Endothelial cell of umbilical vein (primary cell): ENCODE measurements around the gene SPAST. TPM values are rescaled to one million over a fixed set of nuclear protein-coding genes. Genes with fewer than 3 reads are reported as not detected.

Experiments
- BruUV-seq: library from RNA; stranded (reverse); fragments of 400-500 nt; replicated peaks from 2 replicates; lab custom pipeline; 2021; lab: Mats Ljungman, UMichigan
- CTCF ChIA-PET: fragments of 300-600, 350-600 bp; sonication (Branson Sonifier 250); formaldehyde crosslinking; loops from one replicate; lab custom pipeline; 2021; ENCODE audit warnings: antibody characterized with exemption, inconsistent platforms; lab: Charles Lee
- POLR2A ChIA-PET: fragments of 300-600, 350-600 bp; sonication (Branson Sonifier 250); formaldehyde crosslinking; loops from one replicate; lab custom pipeline; 2021; ENCODE audit warnings: antibody characterized with exemption, inconsistent platforms; lab: Charles Lee
- DNase-seq: peaks from one replicate; pipeline ENCODE4 v3.0.0-alpha.2; 2011; ENCODE audit warnings: low read depth, low spot score
- FAIRE-seq: peaks from 2 replicates; lab custom pipeline; 2011; peaks lifted over from hg19 to GRCh38; lab: Jason Lieb, UNC
- H2AFZ ChIP-seq: 2 replicates; pipeline ENCODE4 v1.6.0; 2012; ENCODE audit warnings: low read depth, low read length, control low read depth, inconsistent platforms
- H3K27ac ChIP-seq: 2 replicates; pipeline ENCODE4 v1.5.1; 2011; ENCODE audit warnings: low read depth, mild to moderate bottlenecking, control low read depth, low read length, moderate library complexity; ENCODE audit not compliant: insufficient read depth
- H3K27me3 ChIP-seq, 2 experiments: 2 replicates each; pipeline versions ENCODE4 v1.6.0 to v1.6.1; 2011; ENCODE audit warnings: low read length in 2 of 2, mixed read lengths in 1 of 2; ENCODE audit not compliant: control insufficient read depth in 2 of 2, insufficient read depth in 2 of 2
- H3K36me3 ChIP-seq, 2 experiments: 2 replicates in 1 of 2; 3 replicates in 1 of 2; pipeline ENCODE4 v1.5.1; 2011; ENCODE audit warnings: low read length in 2 of 2, mild to moderate bottlenecking in 1 of 2, moderate library complexity in 1 of 2; ENCODE audit not compliant: control insufficient read depth in 2 of 2, insufficient read depth in 2 of 2; ENCODE audit errors: extremely low read depth in 1 of 2
- H3K4me1 ChIP-seq: 3 replicates; pipeline ENCODE4 v1.5.1; 2011; ENCODE audit warnings: mild to moderate bottlenecking, low read length; ENCODE audit not compliant: control insufficient read depth, insufficient read depth; ENCODE audit errors: extremely low read depth
- H3K4me2 ChIP-seq: 2 replicates; pipeline ENCODE4 v1.6.1; 2011; ENCODE audit warnings: low read length, control low read depth, mixed read lengths; ENCODE audit not compliant: insufficient read depth
- H3K4me3 ChIP-seq, 3 experiments: fragments of 200-600 bp in 1 of 3; sonication (generic), shearing (Covaris generic) in 1 of 3; replicated peaks in 1 of 3; 2 replicates each; pipeline ENCODE4 v1.5.1; 2011 to 2016; ENCODE audit warnings: control low read depth in 3 of 3, low read length in 3 of 3, mild to moderate bottlenecking in 2 of 3, inconsistent platforms in 1 of 3, low read depth in 1 of 3, moderate library complexity in 1 of 3; ENCODE audit not compliant: insufficient read depth in 1 of 3
- H3K79me2 ChIP-seq: 2 replicates; pipeline ENCODE4 v1.6.0; 2012; ENCODE audit warnings: low read length, inconsistent platforms; ENCODE audit not compliant: control insufficient read depth, insufficient read depth
- H3K9ac ChIP-seq: replicated peaks from 2 replicates; pipeline ENCODE3; 2011; ENCODE audit warnings: low read length, control low read depth; ENCODE audit not compliant: insufficient read depth; ENCODE audit errors: extremely low read depth
- H3K9me1 ChIP-seq: replicated peaks from 3 replicates; pipeline ENCODE4 v1.6.0; 2011; ENCODE audit warnings: mild to moderate bottlenecking, low read length; ENCODE audit not compliant: control insufficient read depth, insufficient read depth; ENCODE audit errors: extremely low read depth
- H3K9me3 ChIP-seq: replicated peaks from 2 replicates; pipeline ENCODE4 v1.5.1; 2012; ENCODE audit warnings: low read length, inconsistent platforms; ENCODE audit not compliant: control insufficient read depth, insufficient read depth
- H4K20me1 ChIP-seq: replicated peaks from 2 replicates; pipeline ENCODE3; 2011; ENCODE audit warnings: mild to moderate bottlenecking, low read length; ENCODE audit not compliant: control insufficient read depth, insufficient read depth; ENCODE audit errors: extremely low read depth
- CTCF ChIP-seq, 2 donors: IDR thresholded peaks; 1 replicate in 1 of 2; 2 replicates in 1 of 2; pipeline ENCODE4 v1.5.1; 2011; ENCODE audit warnings: low read length in 2 of 2, mild to moderate bottlenecking in 2 of 2, moderate library complexity in 2 of 2, control low read depth in 1 of 2, inconsistent platforms in 1 of 2, low read depth in 1 of 2; ENCODE audit not compliant: insufficient read depth in 1 of 2; ENCODE audit errors: extremely low read depth in 1 of 2
- EZH2 ChIP-seq: IDR thresholded peaks from 2 replicates; pipeline ENCODE4 v1.6.1; 2012; ENCODE audit warnings: borderline replicate concordance, low read depth, mild to moderate bottlenecking, moderate library complexity, low read length, inconsistent platforms; ENCODE audit not compliant: severe bottlenecking
- JUN ChIP-seq: IDR thresholded peaks from 2 replicates; pipeline ENCODE4 v1.6.1; 2011; ENCODE audit warnings: borderline replicate concordance, low read depth; ENCODE audit not compliant: insufficient read length, insufficient read depth
- POLR2AphosphoS5 ChIP-seq: IDR thresholded peaks from 2 replicates; pipeline ENCODE4 v1.6.1; 2012; ENCODE audit warnings: low read depth, mild to moderate bottlenecking, control low read depth, low read length, moderate library complexity; ENCODE audit not compliant: insufficient read depth
- dilution Hi-C: fragments of 300-500 bp; cut with MboI; formaldehyde crosslinking; loops from one replicate; pipeline ENCODE4 v1.15.0; 2019; ENCODE audit warnings: low sequenced_read_pairs; ENCODE audit not compliant: extremely low pct_ligation_motif_present
- intact Hi-C: fragments of 100-400 bp; cut with micrococcal nuclease; formaldehyde crosslinking; loops from one replicate; pipeline ENCODE4 v1.10.0; 2022
- polyA plus RNA-seq, 4 experiments: library from polyadenylated mRNA; depleted of rRNA in 3 of 4; stranded (reverse) in 3 of 4; unstranded in 1 of 4; fragments of >200 nt; gene quantifications; 2 replicates each; pipeline versions ENCODE4 v1.2.1 to v1.2.3, GENCODE V29; 2011 to 2012; ENCODE audit warnings: missing spikeins in 1 of 4
- total RNA-seq: library from RNA; stranded (reverse); gene quantifications from 2 replicates; pipeline ENCODE4 v1.2.3, GENCODE V29; 2021

SPAST gene
- total and polyA plus RNA-seq, 2 donors (not counting 3 experiments of a cell fraction or from before 2014, with no cell fraction given), result 4.7 to 24.9 TPM

DNA sequence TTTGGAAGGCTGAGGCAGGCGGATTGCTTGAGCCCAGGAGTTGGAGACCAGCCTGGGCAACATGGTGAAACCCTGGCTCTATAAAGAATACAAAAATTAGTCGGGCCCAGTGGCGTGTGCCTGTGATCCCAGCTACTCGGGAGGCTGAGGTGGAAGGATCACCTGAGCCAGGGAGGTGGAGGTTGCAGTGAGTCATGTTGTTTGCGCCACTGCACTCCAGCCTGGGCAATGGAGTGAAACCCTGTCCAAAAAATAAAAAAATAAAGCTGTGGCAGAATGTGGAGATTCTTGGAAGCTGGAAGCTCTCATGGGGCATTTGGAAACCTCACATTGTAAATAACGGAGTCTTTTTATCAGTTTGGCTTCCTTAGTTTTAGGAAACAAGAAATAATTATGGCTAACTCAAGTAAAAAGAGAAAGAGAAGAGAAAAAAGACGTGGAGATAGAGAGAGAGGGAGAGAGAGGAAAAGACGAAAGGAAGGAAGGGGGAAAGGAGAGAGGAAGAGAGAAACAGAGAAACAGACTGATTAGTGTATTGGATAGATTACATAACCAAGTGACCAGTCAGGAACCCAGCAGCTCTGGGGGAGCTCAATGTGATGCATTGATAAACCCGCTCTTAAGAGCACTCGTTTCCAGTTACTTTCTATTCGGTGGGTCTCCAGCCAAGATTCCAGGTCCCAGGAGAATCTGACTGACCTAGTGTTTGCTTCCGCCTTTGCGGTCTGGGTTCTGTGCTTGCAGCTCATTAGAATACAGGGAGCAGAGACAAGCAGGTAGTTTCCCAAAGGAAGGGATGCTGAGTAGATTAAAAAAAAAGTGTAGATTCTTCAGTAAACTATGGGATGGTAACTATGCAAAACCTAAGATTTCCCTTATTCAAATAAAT lies 1.1 kb upstream of the SPAST start:
- Histone ChIP-seq H3K27me3 (no peaks in the 10 kb centered on the region), H2AFZ (peak overlapping the region; percentile 96), H3K36me3 (no peaks in the 10 kb centered on the region), H3K27ac (peak overlapping the region; percentile 21), H3K4me2 (peak overlapping the region; percentile 95), H3K9ac (peak overlapping the region; percentile 78), H3K4me3 (peak overlapping the region; percentile 61 to 80 (median 68)), H3K9me1 (no peaks in the 10 kb centered on the region), H3K79me2 (peaks cover 8% of the 10 kb centered on the region), H4K20me1 (no peaks in the 10 kb centered on the region), H3K4me1 (peaks cover 21% of the 10 kb centered on the region), H3K9me3 (no peaks in the 10 kb centered on the region)
- ChIA-PET CTCF (interaction anchor here (0.8 to 3.8 kb wide), 9 partner anchors 7 to 1897 kb away, joined by 3 to 42 read pairs (median 4); partner anchors contain the start of gene DPY30), POLR2A (interaction anchor here (1.9 to 2.0 kb wide), 2 partner anchors 23 to 103 kb away, joined by 11 to 17 read pairs; partner anchors contain the start of genes DPY30 and SLC30A6)
- intact Hi-C loops (loop anchor here (2.0 to 5.0 kb wide), 2 partner anchors 73 to 215 kb away; partner anchors contain the start of gene YIPF4), dilution Hi-C loops (no loop called here)
- no TSS peak for BruUV-seq
- TF ChIP-seq JUN (no peak), POLR2AphosphoS5 (no peak), EZH2 (no peak), CTCF (IDR thresholded peaks at IDR 0.05; ENCODE audit: extremely low read depth in 1 of 2, insufficient read depth in 1 of 2, low read depth in 1 of 2, low read length in 2 of 2) (no peak)
- FAIRE-seq (peak; percentile 79), DNase-seq (peak; percentile 49)
